PC-9 (cell line): ENCODE results near the gene RSPH10B2.
"Not testable (repeated sequence)": the region's sequence is repeated elsewhere in the genome, so short reads cannot be mapped to it uniquely, and the experiment has no call there.

Source experiments
- EZH2 ChIP-seq: fragments of 200-600 bp; sonication (generic); IDR thresholded peaks from 2 replicates; pipeline ENCODE4 v1.8.0; 2017; ENCODE audit warnings: antibody characterized with exemption, low read depth
- TF ChIP-seq, protein P1 (sequence below): fragments of 200-600 bp; sonication (generic); conservative IDR thresholded peaks from 2 replicates; pipeline ENCODE4 v1.6.1; 2017; ENCODE audit warnings: mixed run types, antibody characterized with exemption, mild to moderate bottlenecking, moderate library complexity

DNA sequence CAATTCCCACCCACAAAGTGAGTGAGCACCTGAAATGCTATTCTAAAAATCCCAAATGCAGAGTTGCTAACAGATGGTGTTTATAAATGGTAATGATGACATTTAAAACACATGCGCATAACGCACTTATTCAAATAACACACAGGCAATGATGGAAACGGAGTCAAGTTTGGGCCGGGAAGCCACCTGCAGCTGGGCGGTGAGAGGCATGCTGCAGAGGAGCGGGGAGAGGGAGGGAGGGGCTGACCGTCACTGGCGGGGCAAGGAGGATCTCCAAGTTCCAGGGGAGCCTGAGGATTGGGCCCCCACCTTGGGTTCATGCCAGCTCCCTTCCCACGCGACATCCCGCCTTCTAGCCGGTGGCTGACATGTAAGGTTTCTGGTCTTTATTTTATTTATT, 7.3 kb downstream of the RSPH10B2 start:
- TF ChIP-seq, protein P1, sequence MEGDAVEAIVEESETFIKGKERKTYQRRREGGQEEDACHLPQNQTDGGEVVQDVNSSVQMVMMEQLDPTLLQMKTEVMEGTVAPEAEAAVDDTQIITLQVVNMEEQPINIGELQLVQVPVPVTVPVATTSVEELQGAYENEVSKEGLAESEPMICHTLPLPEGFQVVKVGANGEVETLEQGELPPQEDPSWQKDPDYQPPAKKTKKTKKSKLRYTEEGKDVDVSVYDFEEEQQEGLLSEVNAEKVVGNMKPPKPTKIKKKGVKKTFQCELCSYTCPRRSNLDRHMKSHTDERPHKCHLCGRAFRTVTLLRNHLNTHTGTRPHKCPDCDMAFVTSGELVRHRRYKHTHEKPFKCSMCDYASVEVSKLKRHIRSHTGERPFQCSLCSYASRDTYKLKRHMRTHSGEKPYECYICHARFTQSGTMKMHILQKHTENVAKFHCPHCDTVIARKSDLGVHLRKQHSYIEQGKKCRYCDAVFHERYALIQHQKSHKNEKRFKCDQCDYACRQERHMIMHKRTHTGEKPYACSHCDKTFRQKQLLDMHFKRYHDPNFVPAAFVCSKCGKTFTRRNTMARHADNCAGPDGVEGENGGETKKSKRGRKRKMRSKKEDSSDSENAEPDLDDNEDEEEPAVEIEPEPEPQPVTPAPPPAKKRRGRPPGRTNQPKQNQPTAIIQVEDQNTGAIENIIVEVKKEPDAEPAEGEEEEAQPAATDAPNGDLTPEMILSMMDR = not testable (repeated sequence)
- not testable (repeated sequence) for TF ChIP-seq EZH2
